AG09319 (cell line): ENCODE results near the gene STRADA.

ENCODE experiments used
- DNase-seq: peaks from one replicate; pipeline ENCODE4 v3.0.0-alpha.2; 2010; ENCODE audit warnings: low read depth; ENCODE audit errors: extremely low read depth
- TF ChIP-seq, protein P1 (sequence below): IDR thresholded peaks from 2 replicates; pipeline ENCODE4 v1.5.1; 2011; ENCODE audit warnings: low read depth, mild to moderate bottlenecking, inconsistent platforms, low read length, moderate library complexity

Gene STRADA

DNA sequence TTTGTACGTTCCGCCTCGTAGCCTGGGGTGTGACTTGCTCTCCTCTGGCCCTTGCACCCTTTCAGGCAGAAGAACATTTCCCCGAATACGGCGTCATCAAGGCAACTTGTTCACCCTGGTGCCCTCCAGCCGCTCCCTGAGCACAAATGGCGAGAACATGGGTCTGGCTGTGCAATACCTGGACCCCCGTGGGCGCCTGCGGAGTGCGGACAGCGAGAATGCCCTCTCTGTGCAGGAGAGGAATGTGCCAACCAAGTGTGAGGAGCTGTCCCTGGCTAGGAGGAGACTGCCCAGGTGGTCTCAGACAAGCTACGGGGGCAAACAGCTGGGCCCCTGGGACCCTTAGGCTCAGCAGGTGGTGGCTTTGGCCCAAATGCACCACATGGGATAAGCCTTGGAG lies 52.1 kb downstream of the STRADA start:
- DNase-seq = no peak
- TF ChIP-seq, protein P1, sequence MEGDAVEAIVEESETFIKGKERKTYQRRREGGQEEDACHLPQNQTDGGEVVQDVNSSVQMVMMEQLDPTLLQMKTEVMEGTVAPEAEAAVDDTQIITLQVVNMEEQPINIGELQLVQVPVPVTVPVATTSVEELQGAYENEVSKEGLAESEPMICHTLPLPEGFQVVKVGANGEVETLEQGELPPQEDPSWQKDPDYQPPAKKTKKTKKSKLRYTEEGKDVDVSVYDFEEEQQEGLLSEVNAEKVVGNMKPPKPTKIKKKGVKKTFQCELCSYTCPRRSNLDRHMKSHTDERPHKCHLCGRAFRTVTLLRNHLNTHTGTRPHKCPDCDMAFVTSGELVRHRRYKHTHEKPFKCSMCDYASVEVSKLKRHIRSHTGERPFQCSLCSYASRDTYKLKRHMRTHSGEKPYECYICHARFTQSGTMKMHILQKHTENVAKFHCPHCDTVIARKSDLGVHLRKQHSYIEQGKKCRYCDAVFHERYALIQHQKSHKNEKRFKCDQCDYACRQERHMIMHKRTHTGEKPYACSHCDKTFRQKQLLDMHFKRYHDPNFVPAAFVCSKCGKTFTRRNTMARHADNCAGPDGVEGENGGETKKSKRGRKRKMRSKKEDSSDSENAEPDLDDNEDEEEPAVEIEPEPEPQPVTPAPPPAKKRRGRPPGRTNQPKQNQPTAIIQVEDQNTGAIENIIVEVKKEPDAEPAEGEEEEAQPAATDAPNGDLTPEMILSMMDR = no peak

- no peak for DNase-seq
- TF ChIP-seq, protein P1 = no peak
Measured at GRCh38 chr17:63688396-63689020, 53.1 kb downstream of the STRADA start.

GRCh38 chr17:63686138-63686685 lies 55.4 kb downstream of the STRADA start:
- TF ChIP-seq, protein P1 = no peak
- no peak for DNase-seq

GRCh38 chr17:63685578-63685977 lies 56.0 kb downstream of the STRADA start:
- DNase-seq = no peak
- TF ChIP-seq, protein P1 = no peak

- DNase-seq = no peak
- TF ChIP-seq, protein P1 = no peak
Measured at GRCh38 chr17:63685041-63685440, 56.6 kb downstream of the STRADA start.

- TF ChIP-seq, protein P1 = no peak
- DNase-seq = no peak
Measured at GRCh38 chr17:63682981-63683380, 58.6 kb downstream of the STRADA start.

DNA sequence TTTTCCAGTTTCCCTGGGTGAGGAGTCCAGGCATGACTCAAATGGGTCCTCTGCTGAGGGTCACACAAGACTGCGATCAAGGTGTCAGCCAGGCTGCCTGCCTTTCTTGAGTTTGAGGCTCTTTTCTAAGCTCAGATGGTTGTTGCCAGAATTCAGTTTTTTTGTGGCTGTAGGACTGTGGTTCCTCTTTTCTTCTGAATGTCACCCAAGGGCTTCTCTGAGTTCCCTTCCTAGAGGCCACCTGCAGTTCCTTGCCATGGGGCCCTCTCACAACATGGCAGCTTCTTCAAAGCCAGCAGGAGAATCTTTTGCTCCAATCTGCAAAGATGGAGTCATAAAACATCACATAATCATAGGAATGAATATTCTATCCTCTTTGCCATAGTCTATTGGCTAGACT lies 59.2 kb downstream of the STRADA start:
- no peak for DNase-seq
- TF ChIP-seq, protein P1 = no peak
